ENCODE results near the gene EHMT1.

GRCh38 chr9:137689745-137690529 is 71.1 kb downstream of the EHMT1 start:
- TF ChIP-seq CTCF (IDR thresholded peaks at IDR 0.05): no peak
- TF ChIP-seq EZH2 (IDR thresholded peaks at IDR 0.05; ENCODE audit: borderline replicate concordance, insufficient read depth, low read depth, low read length, poor library complexity, severe bottlenecking): no peak
